Endothelial cell of umbilical vein (primary cell): ENCODE measurements around the gene SRBD1. TPM values are rescaled to one million over a fixed set of nuclear protein-coding genes. Genes with fewer than 3 reads are reported as not detected.

Experiments
- BruUV-seq: library from RNA; stranded (reverse); fragments of 400-500 nt; replicated peaks from 2 replicates; lab custom pipeline; 2021; lab: Mats Ljungman, UMichigan
- CTCF ChIA-PET: fragments of 300-600, 350-600 bp; sonication (Branson Sonifier 250); formaldehyde crosslinking; loops from one replicate; lab custom pipeline; 2021; ENCODE audit warnings: antibody characterized with exemption, inconsistent platforms; lab: Charles Lee
- POLR2A ChIA-PET: fragments of 300-600, 350-600 bp; sonication (Branson Sonifier 250); formaldehyde crosslinking; loops from one replicate; lab custom pipeline; 2021; ENCODE audit warnings: antibody characterized with exemption, inconsistent platforms; lab: Charles Lee
- DNase-seq: peaks from one replicate; pipeline ENCODE4 v3.0.0-alpha.2; 2011; ENCODE audit warnings: low read depth, low spot score
- FAIRE-seq: peaks from 2 replicates; lab custom pipeline; 2011; peaks lifted over from hg19 to GRCh38; lab: Jason Lieb, UNC
- H2AFZ ChIP-seq: 2 replicates; pipeline ENCODE4 v1.6.0; 2012; ENCODE audit warnings: low read depth, low read length, control low read depth, inconsistent platforms
- H3K27ac ChIP-seq: 2 replicates; pipeline ENCODE4 v1.5.1; 2011; ENCODE audit warnings: low read depth, mild to moderate bottlenecking, control low read depth, low read length, moderate library complexity; ENCODE audit not compliant: insufficient read depth
- H3K27me3 ChIP-seq, 2 experiments: 2 replicates each; pipeline versions ENCODE4 v1.6.0 to v1.6.1; 2011; ENCODE audit warnings: low read length in 2 of 2, mixed read lengths in 1 of 2; ENCODE audit not compliant: control insufficient read depth in 2 of 2, insufficient read depth in 2 of 2
- H3K36me3 ChIP-seq, 2 experiments: 2 replicates in 1 of 2; 3 replicates in 1 of 2; pipeline ENCODE4 v1.5.1; 2011; ENCODE audit warnings: low read length in 2 of 2, mild to moderate bottlenecking in 1 of 2, moderate library complexity in 1 of 2; ENCODE audit not compliant: control insufficient read depth in 2 of 2, insufficient read depth in 2 of 2; ENCODE audit errors: extremely low read depth in 1 of 2
- H3K4me1 ChIP-seq: 3 replicates; pipeline ENCODE4 v1.5.1; 2011; ENCODE audit warnings: mild to moderate bottlenecking, low read length; ENCODE audit not compliant: control insufficient read depth, insufficient read depth; ENCODE audit errors: extremely low read depth
- H3K4me2 ChIP-seq: 2 replicates; pipeline ENCODE4 v1.6.1; 2011; ENCODE audit warnings: low read length, control low read depth, mixed read lengths; ENCODE audit not compliant: insufficient read depth
- H3K4me3 ChIP-seq, 3 experiments: fragments of 200-600 bp in 1 of 3; sonication (generic), shearing (Covaris generic) in 1 of 3; replicated peaks in 1 of 3; 2 replicates each; pipeline ENCODE4 v1.5.1; 2011 to 2016; ENCODE audit warnings: control low read depth in 3 of 3, low read length in 3 of 3, mild to moderate bottlenecking in 2 of 3, inconsistent platforms in 1 of 3, low read depth in 1 of 3, moderate library complexity in 1 of 3; ENCODE audit not compliant: insufficient read depth in 1 of 3
- H3K79me2 ChIP-seq: 2 replicates; pipeline ENCODE4 v1.6.0; 2012; ENCODE audit warnings: low read length, inconsistent platforms; ENCODE audit not compliant: control insufficient read depth, insufficient read depth
- H3K9ac ChIP-seq: replicated peaks from 2 replicates; pipeline ENCODE3; 2011; ENCODE audit warnings: low read length, control low read depth; ENCODE audit not compliant: insufficient read depth; ENCODE audit errors: extremely low read depth
- H3K9me1 ChIP-seq: replicated peaks from 3 replicates; pipeline ENCODE4 v1.6.0; 2011; ENCODE audit warnings: mild to moderate bottlenecking, low read length; ENCODE audit not compliant: control insufficient read depth, insufficient read depth; ENCODE audit errors: extremely low read depth
- H3K9me3 ChIP-seq: replicated peaks from 2 replicates; pipeline ENCODE4 v1.5.1; 2012; ENCODE audit warnings: low read length, inconsistent platforms; ENCODE audit not compliant: control insufficient read depth, insufficient read depth
- H4K20me1 ChIP-seq: replicated peaks from 2 replicates; pipeline ENCODE3; 2011; ENCODE audit warnings: mild to moderate bottlenecking, low read length; ENCODE audit not compliant: control insufficient read depth, insufficient read depth; ENCODE audit errors: extremely low read depth
- FOS ChIP-seq: IDR thresholded peaks from 2 replicates; pipeline ENCODE4 v1.6.1; 2011; ENCODE audit warnings: mild to moderate bottlenecking, low read length, moderate library complexity, borderline replicate concordance; ENCODE audit not compliant: insufficient read depth
- GATA2 ChIP-seq: IDR thresholded peaks from 2 replicates; pipeline ENCODE4 v1.7.0; 2011; ENCODE audit warnings: low read depth, mild to moderate bottlenecking, moderate library complexity, mixed read lengths, low read length; ENCODE audit not compliant: insufficient read length, insufficient read depth
- POLR2A ChIP-seq: IDR thresholded peaks from 2 replicates; pipeline ENCODE4 v1.6.1; 2012; ENCODE audit warnings: low read depth, mild to moderate bottlenecking, control low read depth, low read length
- POLR2AphosphoS5 ChIP-seq: IDR thresholded peaks from 2 replicates; pipeline ENCODE4 v1.6.1; 2012; ENCODE audit warnings: low read depth, mild to moderate bottlenecking, control low read depth, low read length, moderate library complexity; ENCODE audit not compliant: insufficient read depth
- dilution Hi-C: fragments of 300-500 bp; cut with MboI; formaldehyde crosslinking; loops from one replicate; pipeline ENCODE4 v1.15.0; 2019; ENCODE audit warnings: low sequenced_read_pairs; ENCODE audit not compliant: extremely low pct_ligation_motif_present
- intact Hi-C: fragments of 100-400 bp; cut with micrococcal nuclease; formaldehyde crosslinking; loops from one replicate; pipeline ENCODE4 v1.10.0; 2022
- polyA plus RNA-seq, 4 experiments: library from polyadenylated mRNA; depleted of rRNA in 3 of 4; stranded (reverse) in 3 of 4; unstranded in 1 of 4; fragments of >200 nt; gene quantifications; 2 replicates each; pipeline versions ENCODE4 v1.2.1 to v1.2.3, GENCODE V29; 2011 to 2012; ENCODE audit warnings: missing spikeins in 1 of 4
- total RNA-seq: library from RNA; stranded (reverse); gene quantifications from 2 replicates; pipeline ENCODE4 v1.2.3, GENCODE V29; 2021
- TF ChIP-seq, protein P1 (sequence below): IDR thresholded peaks from 2 replicates; pipeline ENCODE4 v1.6.1; 2011; ENCODE audit not compliant: insufficient read depth, insufficient read length
- TF ChIP-seq, protein P2 (sequence below), 2 donors: IDR thresholded peaks; 1 replicate in 1 of 2; 2 replicates in 1 of 2; pipeline ENCODE4 v1.5.1; 2011; ENCODE audit warnings: low read length in 2 of 2, mild to moderate bottlenecking in 2 of 2, moderate library complexity in 2 of 2, control low read depth in 1 of 2, inconsistent platforms in 1 of 2, low read depth in 1 of 2; ENCODE audit not compliant: insufficient read depth in 1 of 2; ENCODE audit errors: extremely low read depth in 1 of 2

Gene SRBD1
- total and polyA plus RNA-seq, 2 donors (not counting 3 experiments of a cell fraction or from before 2014, with no cell fraction given) = 3.7 to 12.5 TPM

DNA sequence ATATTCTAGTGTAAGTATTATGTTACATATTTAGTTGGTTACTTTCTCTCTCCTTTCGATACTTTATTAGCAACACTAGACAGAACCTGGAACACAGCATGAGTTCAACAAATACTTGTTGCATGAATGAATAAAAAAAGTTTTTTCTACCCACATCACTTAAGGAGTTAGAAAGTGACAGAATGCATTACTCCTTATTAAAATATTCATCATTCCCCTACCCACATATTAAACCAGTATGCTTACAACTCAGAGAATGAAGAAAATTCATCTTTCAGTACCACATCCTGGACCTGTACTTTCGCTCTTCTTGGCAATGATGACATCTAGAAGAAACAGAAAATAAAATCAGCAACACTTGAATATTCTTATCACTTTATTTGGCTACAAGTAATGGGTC is 6.0 kb downstream of the SRBD1 start:
- dilution Hi-C loops = no loop called here
- POLR2A ChIA-PET = no interaction called here
- FAIRE-seq (no peak), DNase-seq (no peak)
- peaks cover 18% of the 10 kb centered on the region for H3K79me2 ChIP-seq
- TF ChIP-seq POLR2AphosphoS5 = no peak
- TF ChIP-seq POLR2A = no peak
- TF ChIP-seq, protein P1, sequence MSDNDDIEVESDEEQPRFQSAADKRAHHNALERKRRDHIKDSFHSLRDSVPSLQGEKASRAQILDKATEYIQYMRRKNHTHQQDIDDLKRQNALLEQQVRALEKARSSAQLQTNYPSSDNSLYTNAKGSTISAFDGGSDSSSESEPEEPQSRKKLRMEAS = no peak
- TF ChIP-seq FOS = no peak
- no peak for TF ChIP-seq GATA2
- TF ChIP-seq, protein P2, sequence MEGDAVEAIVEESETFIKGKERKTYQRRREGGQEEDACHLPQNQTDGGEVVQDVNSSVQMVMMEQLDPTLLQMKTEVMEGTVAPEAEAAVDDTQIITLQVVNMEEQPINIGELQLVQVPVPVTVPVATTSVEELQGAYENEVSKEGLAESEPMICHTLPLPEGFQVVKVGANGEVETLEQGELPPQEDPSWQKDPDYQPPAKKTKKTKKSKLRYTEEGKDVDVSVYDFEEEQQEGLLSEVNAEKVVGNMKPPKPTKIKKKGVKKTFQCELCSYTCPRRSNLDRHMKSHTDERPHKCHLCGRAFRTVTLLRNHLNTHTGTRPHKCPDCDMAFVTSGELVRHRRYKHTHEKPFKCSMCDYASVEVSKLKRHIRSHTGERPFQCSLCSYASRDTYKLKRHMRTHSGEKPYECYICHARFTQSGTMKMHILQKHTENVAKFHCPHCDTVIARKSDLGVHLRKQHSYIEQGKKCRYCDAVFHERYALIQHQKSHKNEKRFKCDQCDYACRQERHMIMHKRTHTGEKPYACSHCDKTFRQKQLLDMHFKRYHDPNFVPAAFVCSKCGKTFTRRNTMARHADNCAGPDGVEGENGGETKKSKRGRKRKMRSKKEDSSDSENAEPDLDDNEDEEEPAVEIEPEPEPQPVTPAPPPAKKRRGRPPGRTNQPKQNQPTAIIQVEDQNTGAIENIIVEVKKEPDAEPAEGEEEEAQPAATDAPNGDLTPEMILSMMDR (IDR thresholded peaks at IDR 0.05; ENCODE audit: extremely low read depth in 1 of 2, insufficient read depth in 1 of 2, low read depth in 1 of 2, low read length in 2 of 2) = no peak
- no peaks in the 10 kb centered on the region for H3K9me3 ChIP-seq
- BruUV-seq = no TSS peak
- peaks cover 3 to 6% of the 10 kb centered on the region in 2 experiments for H3K36me3 ChIP-seq
- no peaks in the 10 kb centered on the region for H3K9me1 ChIP-seq
- H3K4me3 ChIP-seq = no peak overlapping the region
- intact Hi-C loops = no loop called here
- H3K27ac ChIP-seq = no peak overlapping the region
- CTCF ChIA-PET = interaction anchor here (0.7 kb wide), 1 partner anchor 20 kb away, joined by 4 read pairs; no protein-coding TSS in a partner anchor
- H3K4me1 ChIP-seq = peaks cover 18% of the 10 kb centered on the region
- H3K9ac ChIP-seq = no peak overlapping the region
- no peaks in the 10 kb centered on the region for H4K20me1 ChIP-seq
- H3K4me2 ChIP-seq = no peak overlapping the region
- no peaks in the 10 kb centered on the region for H3K27me3 ChIP-seq
- H2AFZ ChIP-seq = no peak overlapping the region
